Stimulated activated CD4-positive, alpha-beta T cell treated with anti-CD3 and anti-CD28 coated beads, TNF-alpha, amount 100 ng/mL, for 48 hours (primary cell): ENCODE results near the gene RNU2-63P.
"Not testable (repeated sequence)": the region's sequence is repeated elsewhere in the genome, so short reads cannot be mapped to it uniquely, and the experiment has no call there.

Experiments used
- DNase-seq, 3 donors: peaks; one replicate each; pipeline ENCODE4 v3.0.0-alpha.2; 2020; ENCODE audit warnings: low read depth in 3 of 3

RNU2-63P gene

DNA sequence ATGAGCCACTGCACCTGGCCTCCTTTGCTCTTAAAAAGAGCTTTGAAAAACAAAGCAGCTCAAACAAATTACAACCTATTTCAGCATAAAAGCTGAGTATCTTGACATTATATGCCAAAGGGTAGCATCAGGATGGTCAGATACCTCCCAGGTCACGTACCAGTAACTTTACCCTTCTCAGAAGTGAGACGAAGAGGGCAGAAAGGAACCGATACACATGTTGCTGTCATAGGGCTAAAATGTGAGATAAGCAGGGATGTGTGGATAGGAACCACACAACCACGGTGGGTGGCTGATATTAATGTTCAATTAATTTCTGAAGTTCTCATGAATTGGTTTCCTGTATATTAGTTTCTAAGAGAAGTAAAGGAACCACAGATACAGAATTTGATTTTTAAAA, 12.6 kb upstream of the RNU2-63P start:
- no peak for DNase-seq

DNA sequence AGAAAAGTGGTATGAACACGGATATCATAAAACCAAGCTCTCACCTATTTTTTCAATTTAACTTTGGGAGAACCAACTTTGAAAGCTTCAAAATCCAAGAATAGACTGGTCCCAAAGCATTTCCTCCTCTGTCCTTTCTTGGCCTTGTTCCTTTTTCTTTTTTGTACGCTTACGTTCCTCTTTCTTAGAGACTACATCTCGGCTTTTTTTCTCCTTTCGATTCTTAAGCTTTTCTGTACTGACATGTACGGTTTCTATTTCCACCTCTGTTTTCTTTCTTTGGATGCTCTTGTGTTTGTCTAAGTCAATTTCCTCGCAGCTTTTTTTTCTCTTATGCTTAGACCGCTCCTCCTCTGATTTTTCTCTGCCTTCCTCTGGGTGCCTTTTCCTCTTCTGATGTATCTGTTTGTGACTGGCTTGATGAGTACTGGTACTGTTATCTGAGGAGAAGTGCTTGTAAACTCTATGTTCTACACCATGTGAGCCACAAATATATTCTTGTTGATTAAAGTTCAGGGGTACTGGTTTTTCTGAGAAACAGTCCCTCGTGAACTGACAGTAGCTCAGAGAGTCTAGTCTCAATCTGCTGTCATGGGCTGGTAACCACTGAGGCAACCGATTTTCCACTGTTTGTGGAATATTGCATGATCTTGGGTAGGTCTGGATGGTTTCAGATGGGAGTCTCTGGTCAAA, 11.5 kb upstream of the RNU2-63P start:
- no peak for DNase-seq

DNA sequence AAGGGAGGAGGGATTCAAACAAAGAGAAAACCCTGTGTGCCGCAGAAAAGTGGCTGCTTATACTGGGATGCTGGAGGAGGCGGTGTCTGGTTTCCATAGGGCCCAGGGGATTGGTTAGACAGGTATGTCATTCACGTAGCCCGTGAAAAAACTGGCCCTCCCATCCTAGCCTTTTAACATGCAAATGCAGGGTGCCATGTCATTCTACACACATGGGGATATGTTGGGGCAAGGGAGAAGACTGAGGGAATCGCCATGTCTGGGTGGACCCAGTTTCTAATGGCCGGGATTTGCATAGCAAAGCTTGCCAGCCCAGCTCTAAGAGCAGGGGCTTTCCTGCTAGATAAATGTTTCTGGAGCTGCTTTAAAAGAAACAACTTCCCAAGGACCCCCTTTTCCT, 8.2 kb upstream of the RNU2-63P start:
- DNase-seq = no peak

- DNase-seq = no peak
These were observed 6.2 kb upstream of the RNU2-63P start for GRCh38 chr2:88022669-88022921.

DNA sequence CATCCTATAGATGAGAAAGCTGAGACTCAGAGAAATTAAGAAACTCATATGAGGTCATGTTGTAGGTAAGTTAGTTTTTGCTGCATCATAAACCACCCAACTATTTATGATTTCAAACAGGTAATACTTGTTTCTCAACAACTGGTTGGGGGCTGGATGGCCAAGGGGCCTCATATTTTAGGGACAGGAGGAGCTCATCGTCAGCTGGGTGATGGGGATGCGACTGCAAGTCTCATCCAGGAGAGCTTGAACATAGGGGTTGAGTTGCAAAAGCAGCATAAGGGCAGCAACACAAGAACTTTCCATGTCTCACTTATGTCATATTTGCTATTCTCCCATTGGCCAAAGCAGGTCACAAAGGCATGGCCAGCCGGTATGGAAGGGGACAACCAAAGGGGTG, 3.6 kb upstream of the RNU2-63P start:
- no peak for DNase-seq

DNA sequence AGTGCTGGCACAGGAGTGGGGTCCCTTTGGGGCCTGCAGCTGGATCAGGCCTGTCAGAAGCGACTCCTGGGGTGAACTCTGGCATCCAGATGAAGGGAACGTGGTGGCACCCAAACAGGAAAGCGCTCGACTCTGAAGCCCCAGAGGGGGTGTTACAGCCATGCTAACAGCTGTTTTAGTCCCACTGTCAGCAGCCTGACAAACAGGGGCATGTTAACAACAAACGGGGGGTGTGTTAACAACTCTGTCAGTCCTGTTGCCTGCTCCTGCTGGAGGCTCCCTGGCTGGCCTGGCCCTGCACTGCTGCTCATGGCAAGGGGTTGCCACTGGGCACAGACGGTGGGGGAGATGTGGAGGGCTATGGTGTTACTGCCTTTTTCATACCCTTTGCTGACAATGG, 2.6 kb upstream of the RNU2-63P start:
- DNase-seq = no peak

DNA sequence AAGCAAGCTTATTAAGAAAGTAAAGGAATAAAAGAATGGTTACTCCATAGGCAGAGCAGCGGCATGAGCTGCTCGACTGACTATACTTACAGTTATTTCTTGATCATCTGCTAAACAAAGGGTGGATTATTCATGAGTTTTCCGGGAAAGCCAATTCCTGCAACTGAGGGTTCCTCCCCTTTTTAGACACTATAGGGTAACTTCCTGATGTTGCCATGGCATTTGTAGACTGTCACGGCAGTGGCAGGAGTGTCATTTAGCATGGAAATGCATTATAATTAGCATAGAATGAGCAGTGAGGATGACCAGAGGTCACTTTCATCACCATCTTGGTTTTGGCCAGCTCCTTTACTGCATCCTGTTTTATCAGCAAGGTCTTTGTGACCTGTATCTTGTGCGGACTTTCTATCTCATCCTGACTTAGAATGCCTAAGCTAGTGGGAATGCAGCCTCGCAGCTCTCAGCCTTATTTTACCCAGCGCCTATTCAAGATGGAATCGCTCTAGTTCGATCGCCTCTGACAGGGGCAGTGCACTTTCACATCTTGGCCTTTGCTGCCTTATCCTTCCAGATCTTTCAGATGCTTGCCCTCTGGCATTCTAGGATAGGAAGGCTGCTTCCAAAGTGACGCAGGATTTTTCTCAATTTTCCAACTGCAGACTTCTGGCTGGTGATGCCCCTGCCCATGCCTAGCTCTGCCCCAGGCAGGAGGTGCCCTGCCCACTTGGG, 1.9 kb upstream of the RNU2-63P start:
- not testable (repeated sequence) for DNase-seq

- not testable (repeated sequence) for DNase-seq
These were observed 1.4 kb upstream of the RNU2-63P start for GRCh38 chr2:88017780-88018038.

DNA sequence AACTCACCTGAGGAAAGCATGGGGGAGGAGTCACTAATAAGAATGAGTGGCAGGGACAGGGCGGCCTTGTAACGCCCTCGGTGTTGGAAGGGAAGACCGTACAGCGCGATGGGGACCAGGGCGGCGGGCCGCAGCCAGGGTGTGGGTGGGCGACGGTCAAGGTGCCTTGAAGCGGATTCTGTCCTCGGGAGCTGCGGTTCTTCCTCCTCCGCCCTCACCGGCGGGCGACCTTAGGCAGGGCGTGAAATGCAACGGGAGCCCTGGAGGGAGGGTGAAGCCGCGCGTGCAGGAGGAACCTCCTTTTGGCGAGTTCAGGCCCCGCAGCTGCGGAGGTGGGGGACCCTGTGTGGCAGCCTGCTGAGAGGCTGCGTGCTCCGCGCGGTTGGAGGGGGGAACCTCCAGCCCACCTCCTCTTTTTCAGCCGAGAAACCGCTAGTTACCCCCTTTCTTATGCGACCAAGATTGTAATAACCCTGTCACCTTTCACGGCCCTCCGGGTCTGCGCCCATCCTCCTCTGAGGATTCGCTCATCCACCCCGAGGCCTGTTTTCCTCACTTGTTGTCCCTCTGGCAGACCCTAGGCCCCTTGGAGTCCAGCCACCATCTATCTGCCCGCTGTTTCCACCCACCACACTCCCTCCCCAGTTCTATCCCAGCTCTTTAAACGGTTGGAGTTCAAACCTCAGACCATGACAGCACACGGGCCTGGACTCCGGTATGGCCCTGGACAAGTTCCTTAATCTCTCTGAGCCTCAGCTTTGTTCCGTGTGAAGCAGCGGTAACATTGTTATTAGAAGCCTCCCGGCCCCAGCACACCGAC, 823 bp upstream of the RNU2-63P start:
- DNase-seq = no peak

DNA sequence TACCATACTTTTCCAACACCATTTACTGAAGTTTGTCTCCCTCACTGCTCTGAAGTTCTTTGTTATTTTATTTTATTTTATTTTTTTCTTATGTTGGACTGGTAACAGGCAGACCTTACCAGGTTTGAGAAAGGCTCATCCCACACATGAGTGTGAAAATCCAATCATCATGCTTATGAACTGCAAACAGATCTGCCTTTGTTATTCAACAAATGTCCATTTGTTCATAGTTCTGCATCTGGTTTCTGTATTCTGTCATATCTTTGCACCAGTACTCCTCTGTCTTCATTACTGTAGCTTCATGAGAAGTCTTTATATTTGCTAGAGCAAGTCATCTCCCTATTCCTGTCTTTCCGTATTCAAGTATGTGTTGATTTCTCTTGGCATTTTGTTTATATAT, 5.3 kb downstream of the RNU2-63P start:
- no peak for DNase-seq

GRCh38 chr2:88010136-88010535, 6.2 kb downstream of the RNU2-63P start:
- no peak for DNase-seq

DNA sequence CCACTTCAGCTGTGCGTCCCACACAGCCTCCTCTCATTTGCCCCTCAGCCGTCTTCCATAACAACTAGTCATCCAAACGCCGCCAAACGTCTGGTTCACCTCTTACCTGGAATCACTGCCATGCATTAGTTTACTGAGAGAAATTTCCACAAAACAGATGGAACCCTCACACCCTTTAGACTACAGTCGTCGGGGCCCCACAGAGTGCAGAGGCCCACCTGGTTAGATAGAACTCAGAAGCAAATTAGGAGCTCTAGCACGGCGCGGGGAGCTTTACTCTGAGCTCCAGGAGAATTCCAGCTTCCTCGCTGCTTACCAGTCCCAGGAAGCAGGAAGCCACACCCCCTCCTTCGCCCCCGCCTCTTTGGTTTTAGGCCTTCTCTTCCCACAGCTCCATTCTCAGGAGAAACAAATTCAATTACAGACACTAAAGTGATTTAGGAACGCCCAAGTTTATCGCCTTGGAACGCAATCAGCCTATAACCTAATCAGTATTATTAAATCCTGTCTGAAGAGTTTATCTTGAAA, 9.4 kb downstream of the RNU2-63P start:
- no peak for DNase-seq

DNA sequence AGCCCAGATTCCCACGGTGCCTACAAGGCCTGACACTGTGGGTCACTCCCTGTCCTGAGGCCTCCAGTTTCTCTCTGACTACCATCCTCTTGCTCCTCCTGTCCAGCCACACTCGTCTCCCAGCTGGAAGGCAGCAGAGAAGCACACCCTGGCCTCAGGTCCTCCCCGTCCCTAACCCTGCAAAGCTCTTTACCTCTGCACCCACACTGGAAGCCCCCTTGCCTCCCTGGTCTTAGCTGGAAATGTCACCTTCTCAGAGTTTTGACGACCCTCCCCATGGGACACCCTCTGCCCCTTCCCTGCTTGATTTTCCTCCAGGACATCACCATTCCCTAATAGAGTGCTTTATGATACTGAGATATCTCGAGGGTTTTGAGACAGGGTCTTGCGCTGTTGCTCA, 10.6 kb downstream of the RNU2-63P start:
- no peak for DNase-seq

GRCh38 chr2:88003074-88003755, 13.1 kb downstream of the RNU2-63P start:
- no peak for DNase-seq

DNA sequence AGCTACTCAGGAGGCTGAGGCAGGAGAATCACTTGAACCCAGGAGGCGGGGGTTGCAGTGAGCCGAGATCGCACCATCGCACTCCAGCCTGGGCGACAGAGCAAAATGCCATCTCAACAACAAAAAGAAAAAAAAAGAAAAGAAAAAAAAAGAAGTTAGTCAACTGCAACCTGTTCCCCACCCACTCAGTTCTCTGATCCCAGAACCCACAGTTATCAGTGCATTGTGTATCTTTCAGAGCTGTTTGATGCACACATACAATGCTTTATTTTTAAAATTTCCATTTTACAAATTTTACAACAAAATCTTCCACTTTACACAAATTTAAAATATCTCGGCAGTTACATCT, 14.0 kb downstream of the RNU2-63P start:
- DNase-seq = no peak

DNA sequence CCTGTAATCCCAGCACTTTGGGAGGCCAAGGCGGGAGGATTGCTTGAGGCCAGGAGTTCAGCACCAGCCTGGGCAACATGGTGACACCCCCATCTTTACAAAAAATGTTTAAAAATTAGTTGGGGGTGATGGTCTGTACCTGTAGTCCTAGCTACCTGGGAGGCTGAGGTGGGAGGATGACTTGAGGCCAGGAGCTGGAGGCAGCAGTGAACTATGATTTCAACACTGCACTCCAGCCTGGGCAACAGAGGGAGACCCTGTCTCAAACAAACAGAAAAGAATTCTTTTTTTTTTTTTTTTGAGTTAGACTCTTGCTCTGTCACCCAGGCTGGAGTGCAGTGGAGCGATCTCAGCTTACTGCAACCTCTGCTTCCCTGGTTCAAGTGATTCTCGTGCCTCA, 15.9 kb downstream of the RNU2-63P start:
- not testable (repeated sequence) for DNase-seq

DNA sequence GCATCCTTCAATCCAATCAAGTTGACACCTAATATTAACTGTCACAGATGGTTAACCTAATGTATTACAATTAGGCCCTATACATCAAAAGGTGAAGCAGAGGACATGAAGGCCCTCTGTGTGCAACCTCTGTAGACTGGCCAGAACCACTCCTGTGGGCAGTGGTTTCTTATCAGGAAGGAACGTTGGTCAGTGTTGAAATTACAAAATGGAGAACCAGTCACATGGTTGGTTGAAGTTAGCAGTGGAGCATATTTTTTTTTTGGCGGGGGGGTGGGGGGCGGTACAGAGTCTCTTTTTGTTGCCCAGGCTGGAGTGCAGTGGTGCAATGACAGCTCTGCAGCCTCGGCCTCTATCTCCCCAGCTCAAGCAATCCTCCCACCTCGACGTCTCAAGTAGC, 19.8 kb downstream of the RNU2-63P start:
- DNase-seq = no peak

- no peak for DNase-seq
These were observed 20.6 kb downstream of the RNU2-63P start for GRCh38 chr2:87995756-87996155.

GRCh38 chr2:87994304-87994850, 22.0 kb downstream of the RNU2-63P start:
- not testable (repeated sequence) for DNase-seq

DNA sequence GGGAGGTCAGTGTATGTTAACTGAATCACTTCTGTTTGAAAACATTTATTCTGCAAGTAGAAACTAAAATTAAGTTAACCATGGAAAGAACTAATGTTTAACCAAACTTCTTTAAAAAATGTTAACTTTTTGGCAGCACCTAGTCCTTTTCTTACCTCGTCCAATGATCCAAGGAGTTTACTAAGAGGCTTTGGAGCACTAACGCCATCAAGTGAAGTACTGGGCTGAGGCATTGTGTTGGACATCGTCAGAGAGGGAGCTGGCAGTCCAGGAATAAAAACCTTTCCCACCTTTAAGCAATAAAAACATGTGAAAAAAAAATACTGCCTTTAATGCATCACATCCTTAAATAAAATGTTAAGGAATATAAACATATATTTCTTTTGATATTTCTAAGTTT, 23.8 kb downstream of the RNU2-63P start:
- not testable (repeated sequence) for DNase-seq

DNA sequence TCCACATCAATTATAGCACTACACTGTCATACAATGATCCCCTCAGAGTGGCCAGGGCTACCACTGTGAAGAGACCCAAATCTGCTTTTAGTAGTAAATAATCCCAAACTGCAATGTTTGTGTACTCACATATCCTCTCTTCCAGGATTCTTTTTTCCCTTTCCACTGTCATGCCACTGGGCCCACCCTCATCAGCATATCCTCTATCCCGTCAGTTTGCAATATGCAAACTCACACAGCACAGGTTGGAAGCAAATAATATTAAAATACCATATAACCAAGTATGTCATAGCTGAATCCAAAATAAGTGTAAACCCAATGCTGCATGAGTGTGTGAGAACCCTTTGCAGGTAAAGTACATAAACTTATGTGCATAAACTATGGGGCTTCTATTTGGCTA, 28.9 kb downstream of the RNU2-63P start:
- not testable (repeated sequence) for DNase-seq

GRCh38 chr2:87985902-87986301, 30.4 kb downstream of the RNU2-63P start:
- DNase-seq = not testable (repeated sequence)
